ENCODE measurements around the gene CNTNAP5. TPM values are rescaled to one million over a fixed set of nuclear protein-coding genes. Genes with fewer than 3 reads are reported as not detected.

Gene CNTNAP5
- total RNA-seq, 1 experiment from 2014 or later, result 0.48 TPM

GRCh38 chr2:124559236-124559635, 534.1 kb downstream of the CNTNAP5 start:
- H3K79me1 ChIP-seq (ENCODE audit: insufficient read depth, low read depth, low read length, poor library complexity, severe bottlenecking), result no peaks in the 10 kb centered on the region
- H3K4me1 ChIP-seq (ENCODE audit: insufficient read depth, low read length), result no peaks in the 10 kb centered on the region
- H2BK15ac ChIP-seq (ENCODE audit: low read depth, low read length), result no peak overlapping the region
- Mint-ChIP-seq H3K27ac (no peak overlapping the region), H3K4me3 (no peak overlapping the region), H3K36me3 (ENCODE audit: insufficient read depth in 1 of 3, low read depth in 3 of 3) (no peaks in the 10 kb centered on the region), H3K27me3 (ENCODE audit: low read depth) (no peaks in the 10 kb centered on the region), H3K9me3 (no peaks in the 10 kb centered on the region; a peak in 1 of 5 replicates), H3K4me1 (peaks cover 6 to 17% of the 10 kb centered on the region in 2 experiments)
- no peak overlapping the region for H3K23ac ChIP-seq (ENCODE audit: insufficient read length, low read depth, low read length)
- H4K5ac ChIP-seq (ENCODE audit: insufficient read length, low read depth, low read length), result no peak overlapping the region
- H3T11ph ChIP-seq (ENCODE audit: low read length), result no peak overlapping the region
- no peak overlapping the region for H2BK5ac ChIP-seq (ENCODE audit: insufficient read length, low read length)
- H4K91ac ChIP-seq (ENCODE audit: insufficient read length, low read depth, low read length), result no peak overlapping the region
- H3K9me3 ChIP-seq (ENCODE audit: control insufficient read depth, low read depth, low read length), result no peaks in the 10 kb centered on the region
- no peak overlapping the region for H2AK5ac ChIP-seq (ENCODE audit: insufficient read length, low read length)
- no peak overlapping the region for H3K14ac ChIP-seq (ENCODE audit: insufficient read depth, low read length)
- H3K56ac ChIP-seq (ENCODE audit: insufficient read length, low read depth, low read length), result no peak overlapping the region
- H3K79me2 ChIP-seq (ENCODE audit: insufficient read depth, low read length), result no peaks in the 10 kb centered on the region
- no peak overlapping the region for H2BK20ac ChIP-seq (ENCODE audit: low read depth, low read length, poor library complexity, severe bottlenecking)
- no peak overlapping the region for H3K27ac ChIP-seq (ENCODE audit: insufficient read length, low read depth, low read length)
- TF ChIP-seq CTCF (conservative IDR thresholded peaks at IDR 0.05), result no peak
- no peak overlapping the region for H3K9ac ChIP-seq (ENCODE audit: extremely low read depth, insufficient read length, low read length)
- H4K20me1 ChIP-seq (ENCODE audit: control insufficient read depth, insufficient read depth, insufficient read length), result no peaks in the 10 kb centered on the region
- H3K4me2 ChIP-seq (ENCODE audit: insufficient read depth, insufficient read length, low read length), result no peak overlapping the region
- H2AFZ ChIP-seq (ENCODE audit: low read length), result no peak overlapping the region
- H2BK120ac ChIP-seq (ENCODE audit: low read depth, low read length, poor library complexity, severe bottlenecking), result no peak overlapping the region
- no peak overlapping the region for H2BK12ac ChIP-seq (ENCODE audit: insufficient read length, low read depth, low read length)
- H4K8ac ChIP-seq (replicated peaks; ENCODE audit: insufficient read length, low read depth, low read length), result no peak overlapping the region
- no peaks in the 10 kb centered on the region for H3K23me2 ChIP-seq (ENCODE audit: insufficient read length, low read depth, low read length, poor library complexity, severe bottlenecking)
- DNase-seq, result no peak
- no peak overlapping the region for H3K4ac ChIP-seq (ENCODE audit: low read depth, low read length)
- no peaks in the 10 kb centered on the region for H3K27me3 ChIP-seq (ENCODE audit: insufficient read depth, low read length)
- H3K18ac ChIP-seq (ENCODE audit: insufficient read length, low read depth, low read length), result no peak overlapping the region
- WGBS (ENCODE audit: extremely low coverage, insufficient read length, low lambda C conversion rate), result no CpG with 5 or more reads among the region's 2 CpGs
